Large intestine (tissue), 1 donor: ENCODE measurements around the gene EFCAB14. TPM values are rescaled to one million over a fixed set of nuclear protein-coding genes. Genes with fewer than 3 reads are reported as not detected.

Experiments
- polyA plus RNA-seq: library from polyadenylated mRNA; unstranded; fragments of 120-200 nt; gene quantifications from one replicate; pipeline ENCODE4 v1.2.1, GENCODE V29; 2013

The EFCAB14 gene
- polyA plus RNA-seq, 1 donor: 82.2 TPM

Other genes with a start within 250 kb of the EFCAB14 start
- gene DMBX1, start 229.3 kb downstream of the EFCAB14 start, polyA plus RNA-seq: not detected
- 0.18 TPM for gene KNCN, start 167.5 kb downstream of the EFCAB14 start, polyA plus RNA-seq
- gene MKNK1, start 114.8 kb downstream of the EFCAB14 start, polyA plus RNA-seq: 40.9 TPM
- 15.6 TPM for gene MOB3C, start 102.3 kb downstream of the EFCAB14 start, polyA plus RNA-seq
- 48.9 TPM for gene ATPAF1, start 50.8 kb downstream of the EFCAB14 start, polyA plus RNA-seq
- gene TEX38, start 47.3 kb downstream of the EFCAB14 start, polyA plus RNA-seq: 0.09 TPM
- gene CYP4B1, start 79.9 kb upstream of the EFCAB14 start, polyA plus RNA-seq: 2.3 TPM
- 0.13 TPM for gene CYP4A11, start 222.4 kb upstream of the EFCAB14 start, polyA plus RNA-seq